ENCODE data around the gene PTS.
"Not testable (repeated sequence)": the region's sequence is repeated elsewhere in the genome, so short reads cannot be mapped to it uniquely, and the experiment has no call there.

PTS gene

GRCh38 chr11:112226062-112226830, at the start of gene PTS:
PTS (plus strand) TSS chr11:112226428; CDS start chr11:112226444, 16 bp downstream.
- DNase-seq (ENCODE audit: low spot score): peak; percentile 98

- DNase-seq (ENCODE audit: low spot score): no peak
These were observed 48.6 kb upstream of the PTS start for GRCh38 chr11:112177589-112177988.

- DNase-seq (ENCODE audit: low spot score): no peak
These were observed 47.8 kb upstream of the PTS start for GRCh38 chr11:112178428-112178827.

GRCh38 chr11:112178936-112179335, 47.3 kb upstream of the PTS start:
- no peak for DNase-seq (ENCODE audit: low spot score)

- DNase-seq (ENCODE audit: low spot score): no peak
These were observed 46.6 kb upstream of the PTS start for GRCh38 chr11:112179601-112180000.

- no peak for DNase-seq (ENCODE audit: low spot score)
These were observed 43.4 kb upstream of the PTS start for GRCh38 chr11:112182867-112183266.

GRCh38 chr11:112185883-112186282, 40.3 kb upstream of the PTS start:
- no peak for DNase-seq (ENCODE audit: low spot score)

GRCh38 chr11:112186304-112186703, 39.9 kb upstream of the PTS start:
- no peak for DNase-seq (ENCODE audit: low spot score)

- not testable (repeated sequence) for DNase-seq (ENCODE audit: low spot score)
These were observed 31.1 kb upstream of the PTS start for GRCh38 chr11:112195113-112195512.

- peak; percentile 64 for DNase-seq (ENCODE audit: low spot score)
These were observed 30.3 kb upstream of the PTS start for GRCh38 chr11:112195951-112196351.

- DNase-seq (ENCODE audit: low spot score): no peak
These were observed 29.6 kb upstream of the PTS start for GRCh38 chr11:112196519-112197087.

- not testable (repeated sequence) for DNase-seq (ENCODE audit: low spot score)
These were observed 27.1 kb upstream of the PTS start for GRCh38 chr11:112199101-112199500.

GRCh38 chr11:112200252-112200651, 26.0 kb upstream of the PTS start:
- no peak for DNase-seq (ENCODE audit: low spot score)

GRCh38 chr11:112206071-112206470, 20.2 kb upstream of the PTS start:
- DNase-seq (ENCODE audit: low spot score): no peak

GRCh38 chr11:112210890-112211289, 15.3 kb upstream of the PTS start:
- DNase-seq (ENCODE audit: low spot score): no peak

GRCh38 chr11:112211536-112211935, 14.7 kb upstream of the PTS start:
- DNase-seq (ENCODE audit: low spot score): no peak

- DNase-seq (ENCODE audit: low spot score): no peak
These were observed 13.9 kb upstream of the PTS start for GRCh38 chr11:112212290-112212689.

- no peak for DNase-seq (ENCODE audit: low spot score)
These were observed 13.5 kb upstream of the PTS start for GRCh38 chr11:112212710-112213109.

GRCh38 chr11:112213753-112214152, 12.5 kb upstream of the PTS start:
- no peak for DNase-seq (ENCODE audit: low spot score)

- no peak for DNase-seq (ENCODE audit: low spot score)
These were observed 10.6 kb upstream of the PTS start for GRCh38 chr11:112215621-112216020.

- DNase-seq (ENCODE audit: low spot score): no peak
These were observed 9.6 kb upstream of the PTS start for GRCh38 chr11:112216561-112217105.

GRCh38 chr11:112219476-112220232, 6.6 kb upstream of the PTS start:
- peak; percentile 77 for DNase-seq (ENCODE audit: low spot score)
